GM18909 (cell line): ENCODE data around the gene PRDM2.
"Not testable (repeated sequence)": the region's sequence is repeated elsewhere in the genome, so short reads cannot be mapped to it uniquely, and the experiment has no call there.

Experiments
- ATAC-seq: cut with Tn5 transposase; IDR thresholded peaks from one replicate; pipeline ENCODE4 v1.9.1; 2021; ENCODE audit warnings: mild to moderate bottlenecking; ENCODE audit not compliant: unreplicated experiment, poor library complexity

The PRDM2 gene, protein sequence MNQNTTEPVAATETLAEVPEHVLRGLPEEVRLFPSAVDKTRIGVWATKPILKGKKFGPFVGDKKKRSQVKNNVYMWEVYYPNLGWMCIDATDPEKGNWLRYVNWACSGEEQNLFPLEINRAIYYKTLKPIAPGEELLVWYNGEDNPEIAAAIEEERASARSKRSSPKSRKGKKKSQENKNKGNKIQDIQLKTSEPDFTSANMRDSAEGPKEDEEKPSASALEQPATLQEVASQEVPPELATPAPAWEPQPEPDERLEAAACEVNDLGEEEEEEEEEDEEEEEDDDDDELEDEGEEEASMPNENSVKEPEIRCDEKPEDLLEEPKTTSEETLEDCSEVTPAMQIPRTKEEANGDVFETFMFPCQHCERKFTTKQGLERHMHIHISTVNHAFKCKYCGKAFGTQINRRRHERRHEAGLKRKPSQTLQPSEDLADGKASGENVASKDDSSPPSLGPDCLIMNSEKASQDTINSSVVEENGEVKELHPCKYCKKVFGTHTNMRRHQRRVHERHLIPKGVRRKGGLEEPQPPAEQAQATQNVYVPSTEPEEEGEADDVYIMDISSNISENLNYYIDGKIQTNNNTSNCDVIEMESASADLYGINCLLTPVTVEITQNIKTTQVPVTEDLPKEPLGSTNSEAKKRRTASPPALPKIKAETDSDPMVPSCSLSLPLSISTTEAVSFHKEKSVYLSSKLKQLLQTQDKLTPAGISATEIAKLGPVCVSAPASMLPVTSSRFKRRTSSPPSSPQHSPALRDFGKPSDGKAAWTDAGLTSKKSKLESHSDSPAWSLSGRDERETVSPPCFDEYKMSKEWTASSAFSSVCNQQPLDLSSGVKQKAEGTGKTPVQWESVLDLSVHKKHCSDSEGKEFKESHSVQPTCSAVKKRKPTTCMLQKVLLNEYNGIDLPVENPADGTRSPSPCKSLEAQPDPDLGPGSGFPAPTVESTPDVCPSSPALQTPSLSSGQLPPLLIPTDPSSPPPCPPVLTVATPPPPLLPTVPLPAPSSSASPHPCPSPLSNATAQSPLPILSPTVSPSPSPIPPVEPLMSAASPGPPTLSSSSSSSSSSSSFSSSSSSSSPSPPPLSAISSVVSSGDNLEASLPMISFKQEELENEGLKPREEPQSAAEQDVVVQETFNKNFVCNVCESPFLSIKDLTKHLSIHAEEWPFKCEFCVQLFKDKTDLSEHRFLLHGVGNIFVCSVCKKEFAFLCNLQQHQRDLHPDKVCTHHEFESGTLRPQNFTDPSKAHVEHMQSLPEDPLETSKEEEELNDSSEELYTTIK (N-terminal part only)

DNA sequence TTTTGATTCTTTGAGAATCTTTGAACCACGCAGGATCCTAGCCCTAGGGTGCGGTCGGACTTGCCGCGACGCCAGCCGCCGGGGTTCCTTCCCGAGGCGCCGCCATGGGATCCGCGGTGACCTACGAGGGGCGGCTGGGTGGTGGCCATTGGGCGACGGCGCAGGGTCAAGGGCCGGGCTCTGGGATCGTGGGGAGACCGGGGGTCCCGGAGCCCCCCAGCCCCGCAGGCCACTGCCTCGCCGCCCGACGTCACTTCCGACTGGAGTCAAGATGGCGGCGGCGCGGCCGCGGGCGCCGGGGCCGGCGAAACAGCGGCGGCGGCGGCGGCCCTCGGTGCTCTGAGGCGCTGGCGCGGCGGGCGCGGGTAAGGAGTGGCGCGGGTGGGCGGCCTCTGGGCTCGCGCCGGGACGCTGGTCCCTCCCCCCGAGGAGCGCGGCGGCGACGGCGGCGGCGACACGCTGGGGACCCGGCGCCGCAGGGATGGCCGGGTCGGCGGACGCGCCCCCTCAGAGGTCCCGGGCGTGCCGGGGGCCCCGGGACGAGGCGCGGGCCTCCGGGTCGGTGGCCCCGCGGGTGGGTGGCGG lies at the start of gene PRDM2:
Gene PRDM2, plus strand, starts transcription at position 253 of the 585 bp plus-strand sequence. CDS start 15,418 bp downstream, outside the sequence.
- peak; percentile 38 for ATAC-seq

DNA sequence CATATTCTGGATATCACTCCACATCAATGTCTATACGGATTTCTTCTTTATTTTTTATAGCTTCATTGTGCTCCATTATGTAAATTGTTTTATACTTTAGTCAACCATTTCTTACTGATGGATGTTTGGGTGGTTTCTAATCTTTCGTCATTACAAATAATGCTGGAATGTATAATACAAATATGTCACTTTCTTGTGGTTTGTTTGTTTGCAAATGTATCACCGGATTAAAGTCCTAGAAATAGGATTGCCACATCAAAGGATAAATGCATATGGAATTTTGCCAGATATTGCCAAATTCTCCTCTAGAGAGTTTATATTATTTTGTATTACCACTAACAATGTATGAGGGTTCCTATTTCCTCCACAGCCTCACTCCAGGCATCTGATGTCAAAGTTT lies 48.7 kb upstream of the PRDM2 start:
- ATAC-seq, result no peak

DNA sequence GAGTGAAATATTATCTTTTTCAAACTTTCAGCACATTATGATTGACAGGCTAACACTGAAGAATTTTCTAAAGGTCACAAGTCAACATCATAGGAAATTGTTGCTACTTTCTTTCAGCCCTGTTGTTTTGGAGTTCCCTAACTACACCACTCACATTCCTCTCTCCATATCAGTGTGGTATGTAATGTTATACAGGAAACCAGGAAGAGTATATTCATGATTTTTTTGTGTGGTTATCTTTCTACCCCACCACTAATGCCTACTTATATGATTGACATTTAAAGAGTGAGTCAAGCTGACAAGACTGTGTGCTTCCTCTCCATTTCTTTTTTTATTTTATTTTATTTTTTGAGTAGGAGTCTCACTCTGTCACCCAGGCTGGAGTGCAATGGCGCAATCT lies 47.8 kb upstream of the PRDM2 start:
- no peak for ATAC-seq

DNA sequence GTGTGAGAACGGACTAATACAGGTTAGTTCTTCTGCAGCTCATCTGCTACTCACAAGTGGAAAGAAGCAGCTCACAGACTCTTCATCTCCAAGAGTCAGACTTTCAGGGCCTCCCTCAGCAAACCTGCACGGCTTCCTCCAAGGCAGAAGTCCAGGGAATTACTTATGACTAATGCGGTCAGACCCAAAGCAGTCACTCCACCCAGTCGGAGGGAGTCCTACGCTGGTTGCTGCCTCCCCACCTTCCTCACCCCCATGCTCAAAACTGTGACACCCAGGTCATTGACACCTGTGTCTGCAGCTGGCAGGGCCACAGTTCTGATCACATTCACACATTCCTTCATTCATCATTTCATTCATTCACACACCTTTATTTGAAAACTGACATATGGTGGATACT lies 38.4 kb upstream of the PRDM2 start:
- ATAC-seq, result no peak

DNA sequence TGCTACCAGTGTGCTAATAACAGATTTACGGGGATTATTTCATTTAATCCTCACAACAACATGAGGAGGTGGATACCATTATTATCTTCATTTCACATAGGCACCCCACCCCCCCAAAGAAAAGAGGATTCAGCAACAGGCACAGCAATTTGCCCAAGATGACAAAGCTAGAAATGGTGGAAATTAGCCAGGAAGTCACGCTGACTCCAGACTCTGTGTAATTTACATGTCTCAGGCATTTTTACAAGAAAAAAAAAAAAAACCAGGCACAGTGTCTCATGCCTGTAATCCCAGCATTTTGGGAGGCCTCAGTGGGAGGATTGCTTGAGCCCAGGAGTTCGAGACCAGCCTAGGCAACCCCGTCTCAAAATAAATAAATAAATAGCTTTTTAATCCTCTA lies 37.5 kb upstream of the PRDM2 start:
- ATAC-seq, result no peak

DNA sequence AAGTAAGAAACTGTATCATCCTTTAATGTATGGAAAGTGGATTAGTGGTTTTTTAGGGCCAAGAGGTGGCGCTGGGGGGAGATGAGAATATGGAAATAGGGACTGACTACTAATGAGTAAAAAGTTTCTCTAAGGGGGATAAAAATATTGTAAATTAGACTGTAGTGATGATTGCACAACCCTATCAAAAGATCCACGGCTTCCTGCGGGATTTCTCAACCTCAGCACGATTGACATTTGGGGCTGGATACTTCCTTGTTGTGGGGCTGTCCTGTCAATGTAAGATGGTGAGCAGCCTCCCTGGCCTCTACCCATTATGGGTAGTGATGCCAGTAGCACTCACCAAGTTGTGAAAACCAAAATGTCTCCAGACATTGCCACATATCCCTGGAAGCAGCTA lies 36.0 kb upstream of the PRDM2 start:
- ATAC-seq, result no peak

- no peak for ATAC-seq
Measured at GRCh38 chr1:13664451-13664850, 35.5 kb upstream of the PRDM2 start.

GRCh38 chr1:13666317-13666716 lies 33.7 kb upstream of the PRDM2 start:
- no peak for ATAC-seq

- no peak for ATAC-seq
Measured at GRCh38 chr1:13667691-13668090, 32.3 kb upstream of the PRDM2 start.

DNA sequence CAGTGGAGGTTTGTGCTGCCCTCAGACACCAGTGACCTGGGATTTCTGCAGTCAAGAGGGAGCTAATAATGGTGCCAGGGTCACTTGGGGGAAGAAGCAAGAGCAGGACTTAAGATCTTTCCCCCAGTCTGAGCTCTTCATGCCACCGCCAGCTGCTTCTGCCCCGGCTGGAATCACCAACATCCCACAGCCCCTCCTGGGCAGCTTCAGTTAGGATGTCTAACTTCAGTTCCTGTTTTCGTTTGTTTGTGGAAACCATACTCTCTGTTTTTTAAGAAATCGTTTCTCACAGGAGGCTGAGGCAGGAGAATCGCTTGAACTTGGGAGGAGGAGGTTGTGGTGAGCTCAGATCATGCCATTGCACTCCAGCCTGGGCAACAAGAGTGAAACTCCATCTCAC lies 25.6 kb upstream of the PRDM2 start:
- ATAC-seq, result no peak

GRCh38 chr1:13675151-13675651 lies 24.8 kb upstream of the PRDM2 start:
- ATAC-seq, result no peak

DNA sequence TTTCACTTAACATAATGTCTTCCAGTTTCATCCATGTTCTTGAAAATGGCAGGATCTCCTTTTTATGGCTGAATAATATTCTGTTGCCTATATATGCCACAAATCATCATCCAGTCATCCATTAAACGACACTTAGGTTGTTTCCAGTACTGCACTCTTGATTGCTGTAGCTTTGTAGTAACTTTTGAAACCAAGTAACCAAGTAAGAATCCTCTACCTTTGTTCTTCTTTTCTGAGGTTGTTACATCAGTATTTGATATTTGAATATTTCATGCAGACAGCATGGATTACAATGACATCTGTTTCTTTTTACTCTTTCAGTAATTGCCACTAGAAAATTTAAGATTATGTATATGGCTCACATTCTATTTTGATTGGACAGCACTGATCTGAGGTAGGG lies 22.1 kb upstream of the PRDM2 start:
- no peak for ATAC-seq

DNA sequence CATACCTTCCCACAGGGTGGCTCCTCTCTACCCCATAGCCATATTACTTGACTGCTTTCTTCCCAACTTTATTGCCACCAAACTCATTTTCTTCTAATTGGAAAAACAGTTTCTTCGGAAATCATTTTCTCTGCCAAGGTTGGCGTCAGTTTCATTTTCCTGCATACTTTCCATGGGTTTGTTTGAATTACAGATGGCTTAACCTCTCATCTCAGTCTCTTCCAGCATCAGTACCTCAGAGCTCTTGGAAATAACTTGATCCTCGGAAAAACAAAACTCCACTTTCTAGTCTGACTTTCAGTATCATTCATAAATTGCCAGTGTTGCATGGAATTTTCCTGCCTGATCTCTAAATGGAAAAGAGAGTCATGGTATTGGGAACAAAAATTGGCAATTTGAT lies 20.3 kb upstream of the PRDM2 start:
- no peak for ATAC-seq

- not testable (repeated sequence) for ATAC-seq
Measured at GRCh38 chr1:13680609-13681008, 19.4 kb upstream of the PRDM2 start.

GRCh38 chr1:13681921-13682320 lies 18.1 kb upstream of the PRDM2 start:
- ATAC-seq, result no peak

GRCh38 chr1:13682444-13682843 lies 17.5 kb upstream of the PRDM2 start:
- ATAC-seq, result no peak

GRCh38 chr1:13683206-13683605 lies 16.8 kb upstream of the PRDM2 start:
- no peak for ATAC-seq

DNA sequence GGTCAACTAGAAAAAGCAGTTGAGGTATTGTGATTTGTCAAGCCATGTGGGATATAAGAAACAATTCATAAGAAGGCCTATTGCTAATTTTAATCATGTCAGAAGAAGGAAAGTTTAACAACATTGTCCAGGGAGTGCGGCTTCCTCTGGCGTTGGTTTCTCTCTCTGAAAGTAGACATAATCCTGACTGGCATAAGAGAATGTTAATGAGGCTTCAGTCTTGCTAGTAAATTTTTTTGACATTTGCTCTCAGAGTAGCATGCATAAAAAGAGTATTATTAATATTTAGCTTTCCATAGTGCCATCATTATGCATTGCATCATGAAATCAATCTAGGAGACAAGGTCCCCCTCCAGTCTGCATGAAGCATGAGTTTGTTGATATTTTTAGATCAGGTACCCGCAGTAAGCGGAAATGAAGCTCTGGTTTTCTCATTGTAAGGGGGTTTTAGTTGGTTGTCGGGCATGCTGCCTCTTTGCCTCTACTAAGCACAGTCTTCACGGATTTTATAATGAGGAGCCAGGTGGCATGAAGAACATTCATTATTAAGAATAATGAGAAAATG lies 12.8 kb upstream of the PRDM2 start:
- no peak for ATAC-seq

DNA sequence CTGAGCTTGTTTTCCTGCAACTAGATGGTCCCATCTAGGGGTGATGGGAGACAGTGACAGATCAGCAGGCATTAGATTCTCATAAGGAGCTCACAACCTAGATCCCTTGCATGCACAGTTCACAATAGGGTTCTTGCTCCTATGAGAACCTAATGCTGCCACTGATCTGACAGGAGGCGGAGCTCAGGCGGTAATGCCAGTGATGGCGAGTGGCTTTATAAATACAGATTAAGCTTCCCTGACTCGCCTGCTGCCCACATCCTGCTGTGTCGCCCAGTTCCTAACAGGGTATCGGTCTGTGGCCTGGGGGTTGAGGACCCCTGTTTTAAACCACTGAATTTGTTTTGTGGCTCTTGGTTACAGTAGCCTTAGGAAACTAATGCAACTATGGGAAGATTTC lies 6.9 kb upstream of the PRDM2 start:
- ATAC-seq, result not testable (repeated sequence)
